B cell (primary cell): Measurements from ENCODE around the gene ARHGEF33.

Experiments used
- EZH2 ChIP-seq: IDR thresholded peaks from 2 replicates; pipeline ENCODE4 v1.6.1; 2012; ENCODE audit warnings: borderline replicate concordance, low read depth, mild to moderate bottlenecking, moderate library complexity, low read length; ENCODE audit not compliant: insufficient read depth, poor library complexity, severe bottlenecking
- TF ChIP-seq, protein P1 (sequence below): fragments of 200-600 bp; IDR thresholded peaks from one replicate; pipeline ENCODE4 v1.8.0; 2022; ENCODE audit warnings: antibody characterized with exemption, mild to moderate bottlenecking

GRCh38 chr2:38966006-38966405, 76.3 kb downstream of the ARHGEF33 start:
- TF ChIP-seq, protein P1, sequence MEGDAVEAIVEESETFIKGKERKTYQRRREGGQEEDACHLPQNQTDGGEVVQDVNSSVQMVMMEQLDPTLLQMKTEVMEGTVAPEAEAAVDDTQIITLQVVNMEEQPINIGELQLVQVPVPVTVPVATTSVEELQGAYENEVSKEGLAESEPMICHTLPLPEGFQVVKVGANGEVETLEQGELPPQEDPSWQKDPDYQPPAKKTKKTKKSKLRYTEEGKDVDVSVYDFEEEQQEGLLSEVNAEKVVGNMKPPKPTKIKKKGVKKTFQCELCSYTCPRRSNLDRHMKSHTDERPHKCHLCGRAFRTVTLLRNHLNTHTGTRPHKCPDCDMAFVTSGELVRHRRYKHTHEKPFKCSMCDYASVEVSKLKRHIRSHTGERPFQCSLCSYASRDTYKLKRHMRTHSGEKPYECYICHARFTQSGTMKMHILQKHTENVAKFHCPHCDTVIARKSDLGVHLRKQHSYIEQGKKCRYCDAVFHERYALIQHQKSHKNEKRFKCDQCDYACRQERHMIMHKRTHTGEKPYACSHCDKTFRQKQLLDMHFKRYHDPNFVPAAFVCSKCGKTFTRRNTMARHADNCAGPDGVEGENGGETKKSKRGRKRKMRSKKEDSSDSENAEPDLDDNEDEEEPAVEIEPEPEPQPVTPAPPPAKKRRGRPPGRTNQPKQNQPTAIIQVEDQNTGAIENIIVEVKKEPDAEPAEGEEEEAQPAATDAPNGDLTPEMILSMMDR: no peak
- TF ChIP-seq EZH2: no peak
